CD4-positive, alpha-beta T cell treated with Interleukin-4 for 1 hour (primary cell): ENCODE data around the gene SF3B2.
"Not testable (repeated sequence)": the region's sequence is repeated elsewhere in the genome, so short reads cannot be mapped to it uniquely, and the experiment has no call there.

Experiments
- DNase-seq, 2 donors: peaks; one replicate each; pipeline ENCODE4 v3.0.0-alpha.2; 2020 to 2022

Gene SF3B2

GRCh38 chr11:66112041-66112491 is 59.9 kb downstream of the SF3B2 start:
- no peak for DNase-seq

- DNase-seq, result no peak
Observed at GRCh38 chr11:66112601-66113499, 60.7 kb downstream of the SF3B2 start.

GRCh38 chr11:66114957-66115356 is 62.8 kb downstream of the SF3B2 start:
- DNase-seq, result not testable (repeated sequence)

- peak in 1 of 2 donors; percentile 77 for DNase-seq
Observed at GRCh38 chr11:66115638-66116301, 63.6 kb downstream of the SF3B2 start.

GRCh38 chr11:66116576-66117361 is 64.6 kb downstream of the SF3B2 start:
- no peak for DNase-seq

- no peak for DNase-seq
Observed at GRCh38 chr11:66118847-66119246, 66.7 kb downstream of the SF3B2 start.
